ENCODE data around the gene SNX4. TPM values are rescaled to one million over a fixed set of nuclear protein-coding genes. Genes with fewer than 3 reads are reported as not detected.
A peak's percentile ranks its signal among the peaks of the same experiment; 100 is the strongest.

The SNX4 gene
- total and polyA plus RNA-seq, 3 experiments from 2014 or later: 23.3 to 50.8 (median 48.7) TPM

GRCh38 chr3:125480656-125481374 is 39.2 kb downstream of the SNX4 start:
- no peak overlapping the region for H3K4me3 ChIP-seq (ENCODE audit: low read length)
- H3K36me3 ChIP-seq (ENCODE audit: insufficient read depth, low read length): peaks cover 15% of the 10 kb centered on the region
- DNase-seq: no peak
- no peak overlapping the region for H3K4me3 Mint-ChIP-seq
- peaks cover 0 to 3% (median 0%) of the 10 kb centered on the region in 3 donors for H3K4me1 Mint-ChIP-seq
- no peaks in the 10 kb centered on the region for H3K9me3 Mint-ChIP-seq
- no peaks in the 10 kb centered on the region for H3K9me3 ChIP-seq (ENCODE audit: low read length)
- POLR2A ChIA-PET: no interaction called here
- H3K27me3 Mint-ChIP-seq: no peaks in the 10 kb centered on the region
- no peaks in the 10 kb centered on the region for H3K27me3 ChIP-seq (ENCODE audit: insufficient read depth, low read length, poor library complexity, severe bottlenecking)
- H3K36me3 Mint-ChIP-seq: peaks cover 0 to 46% (median 8%) of the 10 kb centered on the region in 3 donors
- no peaks in the 10 kb centered on the region for H3K4me1 ChIP-seq (ENCODE audit: insufficient read depth, low read length)
- no peak overlapping the region for H3K27ac Mint-ChIP-seq
- CTCF ChIA-PET: no interaction called here
- H3K27ac ChIP-seq (ENCODE audit: low read depth, low read length): no peak overlapping the region

GRCh38 chr3:125479091-125479490 is 40.9 kb downstream of the SNX4 start:
- Mint-ChIP-seq H3K27ac (no peak overlapping the region), H3K9me3 (no peaks in the 10 kb centered on the region), H3K4me3 (no peak overlapping the region)

GRCh38 chr3:125478326-125478725 is 41.7 kb downstream of the SNX4 start:
- no peak overlapping the region for H3K27ac ChIP-seq (ENCODE audit: low read depth, low read length)
- Mint-ChIP-seq H3K36me3 (peaks cover 0 to 55% (median 11%) of the 10 kb centered on the region in 3 donors), H3K27me3 (no peaks in the 10 kb centered on the region), H3K4me1 (peaks cover 0 to under 1% (median 0%) of the 10 kb centered on the region in 3 donors), H3K9me3 (no peaks in the 10 kb centered on the region), H3K4me3 (no peak overlapping the region), H3K27ac (no peak overlapping the region)
- H3K27me3 ChIP-seq (ENCODE audit: insufficient read depth, low read length, poor library complexity, severe bottlenecking): no peaks in the 10 kb centered on the region
- peaks cover 15% of the 10 kb centered on the region for H3K36me3 ChIP-seq (ENCODE audit: insufficient read depth, low read length)
- no peaks in the 10 kb centered on the region for H3K4me1 ChIP-seq (ENCODE audit: insufficient read depth, low read length)
- no peak overlapping the region for H3K4me3 ChIP-seq (ENCODE audit: low read length)
- ChIA-PET CTCF (no interaction called here), POLR2A (no interaction called here)
- DNase-seq: no peak
- no peaks in the 10 kb centered on the region for H3K9me3 ChIP-seq (ENCODE audit: low read length)

More at GRCh38 chr3:125479091-125479490, 40.9 kb downstream of the SNX4 start:
- Mint-ChIP-seq H3K36me3 (peaks cover 0 to 51% (median 8%) of the 10 kb centered on the region in 3 donors), H3K27me3 (no peaks in the 10 kb centered on the region), H3K4me1 (peaks cover 0 to 3% (median 0%) of the 10 kb centered on the region in 3 donors)
- Histone ChIP-seq H3K4me1 (ENCODE audit: insufficient read depth, low read length) (no peaks in the 10 kb centered on the region), H3K9me3 (ENCODE audit: low read length) (no peaks in the 10 kb centered on the region), H3K27ac (ENCODE audit: low read depth, low read length) (no peak overlapping the region), H3K36me3 (ENCODE audit: insufficient read depth, low read length) (peaks cover 15% of the 10 kb centered on the region), H3K4me3 (ENCODE audit: low read length) (no peak overlapping the region), H3K27me3 (ENCODE audit: insufficient read depth, low read length, poor library complexity, severe bottlenecking) (no peaks in the 10 kb centered on the region)
- no peak for DNase-seq
- ChIA-PET POLR2A (no interaction called here), CTCF (no interaction called here)

- Histone ChIP-seq H3K27ac (ENCODE audit: low read depth, low read length) (no peak overlapping the region), H3K36me3 (ENCODE audit: insufficient read depth, low read length) (peaks cover 15% of the 10 kb centered on the region), H3K4me1 (ENCODE audit: insufficient read depth, low read length) (no peaks in the 10 kb centered on the region), H3K27me3 (ENCODE audit: insufficient read depth, low read length, poor library complexity, severe bottlenecking) (no peaks in the 10 kb centered on the region), H3K4me3 (ENCODE audit: low read length) (no peak overlapping the region), H3K9me3 (ENCODE audit: low read length) (no peaks in the 10 kb centered on the region)
- H3K4me3 Mint-ChIP-seq: no peak overlapping the region
- ChIA-PET CTCF (no interaction called here), POLR2A (no interaction called here)
- H3K36me3 Mint-ChIP-seq: peaks cover 0 to 58% (median 11%) of the 10 kb centered on the region in 3 donors
- H3K27ac Mint-ChIP-seq: no peak overlapping the region
- peaks cover 0 to 2% (median 0%) of the 10 kb centered on the region in 3 donors for H3K4me1 Mint-ChIP-seq
- no peak for DNase-seq
- no peaks in the 10 kb centered on the region for H3K9me3 Mint-ChIP-seq
- no peaks in the 10 kb centered on the region for H3K27me3 Mint-ChIP-seq
Observed at GRCh38 chr3:125477701-125478100, 42.3 kb downstream of the SNX4 start.

GRCh38 chr3:125470671-125471070 is 49.3 kb downstream of the SNX4 start:
- Mint-ChIP-seq H3K27me3 (no peaks in the 10 kb centered on the region), H3K4me3 (no peak overlapping the region), H3K9me3 (no peaks in the 10 kb centered on the region), H3K27ac (no peak overlapping the region), H3K4me1 (peaks cover 0 to 2% (median 0%) of the 10 kb centered on the region in 3 donors), H3K36me3 (peaks cover 11 to 76% (median 17%) of the 10 kb centered on the region in 3 donors)
- H3K27ac ChIP-seq (ENCODE audit: low read depth, low read length): no peak overlapping the region
- no peaks in the 10 kb centered on the region for H3K9me3 ChIP-seq (ENCODE audit: low read length)
- H3K36me3 ChIP-seq (ENCODE audit: insufficient read depth, low read length): no peaks in the 10 kb centered on the region
- ChIA-PET POLR2A (no interaction called here), CTCF (no interaction called here)
- H3K4me1 ChIP-seq (ENCODE audit: insufficient read depth, low read length): no peaks in the 10 kb centered on the region
- H3K4me3 ChIP-seq (ENCODE audit: low read length): no peak overlapping the region
- no peaks in the 10 kb centered on the region for H3K27me3 ChIP-seq (ENCODE audit: insufficient read depth, low read length, poor library complexity, severe bottlenecking)
- no peak for DNase-seq

- Mint-ChIP-seq H3K27ac (peak overlapping the region in 2 of 8 donors; percentile 3 to 5), H3K9me3 (no peaks in the 10 kb centered on the region), H3K4me3 (no peak overlapping the region), H3K4me1 (no peaks in the 10 kb centered on the region), H3K36me3 (peaks cover 9 to 65% (median 14%) of the 10 kb centered on the region in 3 donors), H3K27me3 (no peaks in the 10 kb centered on the region)
- no peak for DNase-seq
- Histone ChIP-seq H3K9me3 (ENCODE audit: low read length) (no peaks in the 10 kb centered on the region), H3K4me3 (ENCODE audit: low read length) (no peak overlapping the region), H3K36me3 (ENCODE audit: insufficient read depth, low read length) (peaks cover 7% of the 10 kb centered on the region), H3K4me1 (ENCODE audit: insufficient read depth, low read length) (no peaks in the 10 kb centered on the region), H3K27me3 (ENCODE audit: insufficient read depth, low read length, poor library complexity, severe bottlenecking) (no peaks in the 10 kb centered on the region), H3K27ac (ENCODE audit: low read depth, low read length) (no peak overlapping the region)
- CTCF ChIA-PET: no interaction called here
- POLR2A ChIA-PET: no interaction called here
Observed at GRCh38 chr3:125462722-125463299, 57.2 kb downstream of the SNX4 start.

- Histone ChIP-seq H3K4me1 (ENCODE audit: insufficient read depth, low read length) (no peaks in the 10 kb centered on the region), H3K27me3 (ENCODE audit: insufficient read depth, low read length, poor library complexity, severe bottlenecking) (no peaks in the 10 kb centered on the region), H3K9me3 (ENCODE audit: low read length) (no peaks in the 10 kb centered on the region), H3K27ac (ENCODE audit: low read depth, low read length) (no peak overlapping the region), H3K4me3 (ENCODE audit: low read length) (no peak overlapping the region), H3K36me3 (ENCODE audit: insufficient read depth, low read length) (peaks cover 10% of the 10 kb centered on the region)
- no peak for DNase-seq
- no peaks in the 10 kb centered on the region for H3K4me1 Mint-ChIP-seq
- no peaks in the 10 kb centered on the region for H3K9me3 Mint-ChIP-seq
- H3K36me3 Mint-ChIP-seq: peaks cover 7 to 61% (median 12%) of the 10 kb centered on the region in 3 donors
- H3K4me3 Mint-ChIP-seq: no peak overlapping the region
- POLR2A ChIA-PET: interaction anchor here (0.5 kb wide), 1 partner anchor 177 kb away, joined by 3 read pairs; no protein-coding TSS in a partner anchor
- no peaks in the 10 kb centered on the region for H3K27me3 Mint-ChIP-seq
- CTCF ChIA-PET: no interaction called here
- H3K27ac Mint-ChIP-seq: no peak overlapping the region
Observed at GRCh38 chr3:125461896-125462295, 58.1 kb downstream of the SNX4 start.

- DNase-seq: no peak
- Mint-ChIP-seq H3K36me3 (peaks cover 7 to 67% (median 15%) of the 10 kb centered on the region in 3 donors), H3K4me3 (no peak overlapping the region), H3K27ac (no peak overlapping the region), H3K27me3 (no peaks in the 10 kb centered on the region), H3K4me1 (no peaks in the 10 kb centered on the region), H3K9me3 (no peaks in the 10 kb centered on the region)
- Histone ChIP-seq H3K4me1 (ENCODE audit: insufficient read depth, low read length) (no peaks in the 10 kb centered on the region), H3K9me3 (ENCODE audit: low read length) (no peaks in the 10 kb centered on the region), H3K36me3 (ENCODE audit: insufficient read depth, low read length) (peaks cover 17% of the 10 kb centered on the region), H3K4me3 (ENCODE audit: low read length) (no peak overlapping the region), H3K27me3 (ENCODE audit: insufficient read depth, low read length, poor library complexity, severe bottlenecking) (no peaks in the 10 kb centered on the region), H3K27ac (ENCODE audit: low read depth, low read length) (no peak overlapping the region)
- CTCF ChIA-PET: no interaction called here
- POLR2A ChIA-PET: no interaction called here
Observed at GRCh38 chr3:125460233-125460632, 59.8 kb downstream of the SNX4 start.

All from CD8-positive, alpha-beta memory T cell (primary cell).